ENCODE results near the gene IL6R.

The IL6R gene

DNA sequence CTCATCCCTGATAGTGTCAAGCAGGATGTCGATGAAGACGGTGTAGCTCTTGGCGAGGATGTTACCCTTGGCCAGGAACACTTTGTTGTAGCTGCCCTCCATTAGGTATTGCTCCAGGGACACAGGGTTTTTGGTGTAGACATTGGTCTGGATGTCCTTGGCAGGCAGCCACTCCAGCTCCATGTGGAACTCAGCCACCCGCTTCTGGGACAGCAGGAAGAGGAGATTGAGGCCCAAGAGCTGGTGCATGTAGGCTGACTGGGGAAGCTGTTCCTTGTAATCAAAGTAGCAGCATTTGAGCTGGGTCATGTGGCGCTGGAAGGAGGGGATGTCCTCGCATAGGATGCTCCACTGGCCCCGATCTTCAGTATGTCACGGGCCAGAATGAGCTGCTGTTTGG is 9.5 kb downstream of the IL6R start:
- DNase-seq (ENCODE audit: low read depth) = no peak
- TF ChIP-seq, protein P1, sequence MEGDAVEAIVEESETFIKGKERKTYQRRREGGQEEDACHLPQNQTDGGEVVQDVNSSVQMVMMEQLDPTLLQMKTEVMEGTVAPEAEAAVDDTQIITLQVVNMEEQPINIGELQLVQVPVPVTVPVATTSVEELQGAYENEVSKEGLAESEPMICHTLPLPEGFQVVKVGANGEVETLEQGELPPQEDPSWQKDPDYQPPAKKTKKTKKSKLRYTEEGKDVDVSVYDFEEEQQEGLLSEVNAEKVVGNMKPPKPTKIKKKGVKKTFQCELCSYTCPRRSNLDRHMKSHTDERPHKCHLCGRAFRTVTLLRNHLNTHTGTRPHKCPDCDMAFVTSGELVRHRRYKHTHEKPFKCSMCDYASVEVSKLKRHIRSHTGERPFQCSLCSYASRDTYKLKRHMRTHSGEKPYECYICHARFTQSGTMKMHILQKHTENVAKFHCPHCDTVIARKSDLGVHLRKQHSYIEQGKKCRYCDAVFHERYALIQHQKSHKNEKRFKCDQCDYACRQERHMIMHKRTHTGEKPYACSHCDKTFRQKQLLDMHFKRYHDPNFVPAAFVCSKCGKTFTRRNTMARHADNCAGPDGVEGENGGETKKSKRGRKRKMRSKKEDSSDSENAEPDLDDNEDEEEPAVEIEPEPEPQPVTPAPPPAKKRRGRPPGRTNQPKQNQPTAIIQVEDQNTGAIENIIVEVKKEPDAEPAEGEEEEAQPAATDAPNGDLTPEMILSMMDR (IDR thresholded peaks at IDR 0.05; ENCODE audit: insufficient read depth, low read depth, low read length, missing control alignments) = no peak
- no peak overlapping the region for H3K4me3 ChIP-seq (ENCODE audit: low read depth, low read length)

DNA sequence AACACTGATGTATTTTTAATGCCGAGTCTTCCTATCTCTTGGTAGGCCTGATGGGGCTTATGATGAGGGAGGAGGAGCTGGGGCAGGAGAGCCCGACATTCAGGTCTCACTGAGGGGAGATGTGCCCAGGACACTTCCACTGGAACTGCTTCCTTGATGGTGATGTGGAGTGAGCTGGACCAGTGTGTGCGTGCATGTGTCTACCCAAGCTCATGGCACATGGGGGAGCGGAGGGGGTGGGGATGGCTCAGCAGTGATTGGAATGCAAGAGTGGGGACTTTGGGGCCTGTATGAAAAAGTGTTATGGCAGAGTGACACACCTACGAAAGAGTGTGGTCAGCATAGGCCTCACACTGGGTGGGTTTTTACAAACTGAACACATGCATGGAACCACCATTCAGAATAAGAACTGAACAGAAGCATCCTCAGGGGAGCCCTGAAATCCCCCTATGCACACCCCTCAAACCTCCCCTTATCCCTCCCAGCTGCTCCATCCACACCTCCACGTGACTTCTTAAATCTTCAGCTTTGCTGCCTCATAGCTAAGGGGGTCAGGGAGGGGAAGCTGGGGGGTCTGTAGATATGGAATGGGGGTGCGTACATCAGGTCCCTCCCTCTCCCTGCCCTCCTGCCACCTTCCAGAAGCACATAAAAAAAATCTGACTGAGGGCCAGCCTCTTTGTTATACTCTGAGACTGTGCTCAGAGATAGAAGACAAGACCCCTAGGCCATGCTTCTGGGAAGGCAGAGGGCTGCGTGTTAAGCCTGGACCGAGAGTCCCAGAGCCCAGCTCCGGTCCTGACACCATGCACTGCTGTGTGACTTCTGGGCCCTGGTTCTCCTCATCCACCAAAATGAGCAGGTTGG is 11.6 kb downstream of the IL6R start:
- TF ChIP-seq, protein P1 (IDR thresholded peaks at IDR 0.05; ENCODE audit: insufficient read depth, low read depth, low read length, missing control alignments) = no peak
- no peak overlapping the region for H3K4me3 ChIP-seq (ENCODE audit: low read depth, low read length)
- no peak for DNase-seq (ENCODE audit: low read depth)

DNA sequence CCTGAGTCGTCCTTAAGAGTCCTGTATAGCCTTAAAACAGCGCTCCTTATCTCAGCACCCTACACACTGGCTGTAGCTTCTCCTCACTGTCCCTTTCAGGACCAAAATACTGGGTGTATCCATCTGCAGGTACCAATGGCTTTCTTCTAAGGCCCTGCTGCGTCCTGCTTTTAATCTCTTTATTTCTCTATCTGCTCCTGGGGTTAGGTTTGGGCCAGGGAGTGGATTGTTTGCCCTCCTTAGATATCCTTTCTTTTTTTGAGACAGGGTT is 12.1 kb downstream of the IL6R start:
- no peak overlapping the region for H3K4me3 ChIP-seq (ENCODE audit: low read depth, low read length)
- TF ChIP-seq, protein P1 (IDR thresholded peaks at IDR 0.05; ENCODE audit: insufficient read depth, low read depth, low read length, missing control alignments) = no peak
- DNase-seq (ENCODE audit: low read depth) = no peak

DNA sequence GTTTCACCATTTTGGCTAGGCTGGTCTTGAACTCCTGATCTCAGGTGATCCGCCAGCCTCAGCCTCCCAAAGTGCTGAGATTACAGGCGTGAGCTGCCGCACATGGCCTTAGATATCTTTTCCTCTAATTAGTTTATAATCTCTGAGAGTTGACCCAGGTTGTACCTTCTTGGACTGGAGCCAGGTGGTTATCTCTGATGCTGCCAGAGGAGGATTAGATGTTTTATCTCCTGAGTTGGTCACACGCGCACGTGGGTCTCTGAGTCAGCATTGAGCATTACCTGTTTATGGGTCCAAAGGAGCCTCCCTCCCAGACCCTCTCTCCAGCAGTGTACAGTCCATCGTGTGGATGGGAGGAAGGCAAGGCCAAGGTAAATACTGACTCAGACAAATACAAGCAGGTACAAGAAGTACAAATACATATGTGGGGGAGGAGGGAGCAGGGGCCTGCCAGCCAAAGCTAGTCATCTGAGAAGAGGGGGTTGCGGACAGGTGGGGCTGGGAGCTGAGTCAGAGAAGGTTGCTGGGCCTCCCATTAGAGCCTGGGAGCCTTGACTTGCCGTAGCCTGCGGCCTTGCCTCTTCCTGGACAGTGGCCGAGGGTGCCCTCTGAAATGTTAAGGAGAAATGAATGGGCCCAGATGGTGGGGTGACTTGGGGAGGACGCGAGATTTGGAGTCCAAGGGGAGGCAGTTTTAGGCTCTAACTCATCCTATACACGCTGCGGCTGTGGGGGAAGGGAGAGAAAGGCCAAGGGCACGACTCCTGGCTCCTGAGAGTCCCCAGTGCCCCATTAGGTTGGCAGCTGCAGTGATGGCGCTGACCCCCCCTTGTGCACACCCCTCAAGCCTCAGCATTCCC is 13.1 kb downstream of the IL6R start:
- no peak for DNase-seq (ENCODE audit: low read depth)
- TF ChIP-seq, protein P1 (IDR thresholded peaks at IDR 0.05; ENCODE audit: insufficient read depth, low read depth, low read length, missing control alignments) = no peak
- H3K4me3 ChIP-seq (ENCODE audit: low read depth, low read length) = no peak overlapping the region

DNA sequence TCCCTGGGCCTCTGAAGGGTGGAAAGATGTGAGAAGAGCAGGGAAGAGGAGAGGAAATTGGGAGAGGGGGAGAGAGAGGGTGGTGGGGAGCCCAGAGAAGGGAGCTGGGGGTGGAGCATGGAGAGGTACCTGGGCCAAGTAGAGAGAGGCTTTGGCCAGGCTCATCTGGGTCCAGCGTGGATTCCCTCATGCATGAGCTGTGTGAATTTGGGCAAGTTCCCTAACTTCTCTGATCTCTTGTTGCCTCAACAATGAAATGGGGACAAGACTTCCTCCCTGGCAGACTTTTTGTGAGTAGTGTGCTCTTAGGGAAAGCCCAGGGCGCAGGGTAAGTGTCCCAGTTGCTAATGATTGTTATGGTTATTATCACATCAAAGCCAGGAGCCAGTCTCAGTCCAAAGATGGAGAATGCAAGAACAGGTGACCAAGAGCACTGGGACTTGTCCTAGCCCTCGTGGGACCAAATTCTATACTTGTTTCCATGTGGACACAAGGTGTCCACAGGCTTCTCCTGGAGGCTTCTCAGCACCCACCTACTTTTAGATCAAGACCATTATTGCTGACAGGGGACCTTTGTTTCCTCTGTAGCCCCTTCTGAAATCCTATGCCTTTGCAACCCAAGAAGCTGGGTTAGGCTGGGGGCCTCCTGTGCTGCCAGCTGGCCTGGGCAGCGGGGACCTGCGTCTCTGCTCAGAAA is 13.9 kb downstream of the IL6R start:
- TF ChIP-seq, protein P1 (IDR thresholded peaks at IDR 0.05; ENCODE audit: insufficient read depth, low read depth, low read length, missing control alignments) = no peak
- no peak for DNase-seq (ENCODE audit: low read depth)
- no peak overlapping the region for H3K4me3 ChIP-seq (ENCODE audit: low read depth, low read length)

DNA sequence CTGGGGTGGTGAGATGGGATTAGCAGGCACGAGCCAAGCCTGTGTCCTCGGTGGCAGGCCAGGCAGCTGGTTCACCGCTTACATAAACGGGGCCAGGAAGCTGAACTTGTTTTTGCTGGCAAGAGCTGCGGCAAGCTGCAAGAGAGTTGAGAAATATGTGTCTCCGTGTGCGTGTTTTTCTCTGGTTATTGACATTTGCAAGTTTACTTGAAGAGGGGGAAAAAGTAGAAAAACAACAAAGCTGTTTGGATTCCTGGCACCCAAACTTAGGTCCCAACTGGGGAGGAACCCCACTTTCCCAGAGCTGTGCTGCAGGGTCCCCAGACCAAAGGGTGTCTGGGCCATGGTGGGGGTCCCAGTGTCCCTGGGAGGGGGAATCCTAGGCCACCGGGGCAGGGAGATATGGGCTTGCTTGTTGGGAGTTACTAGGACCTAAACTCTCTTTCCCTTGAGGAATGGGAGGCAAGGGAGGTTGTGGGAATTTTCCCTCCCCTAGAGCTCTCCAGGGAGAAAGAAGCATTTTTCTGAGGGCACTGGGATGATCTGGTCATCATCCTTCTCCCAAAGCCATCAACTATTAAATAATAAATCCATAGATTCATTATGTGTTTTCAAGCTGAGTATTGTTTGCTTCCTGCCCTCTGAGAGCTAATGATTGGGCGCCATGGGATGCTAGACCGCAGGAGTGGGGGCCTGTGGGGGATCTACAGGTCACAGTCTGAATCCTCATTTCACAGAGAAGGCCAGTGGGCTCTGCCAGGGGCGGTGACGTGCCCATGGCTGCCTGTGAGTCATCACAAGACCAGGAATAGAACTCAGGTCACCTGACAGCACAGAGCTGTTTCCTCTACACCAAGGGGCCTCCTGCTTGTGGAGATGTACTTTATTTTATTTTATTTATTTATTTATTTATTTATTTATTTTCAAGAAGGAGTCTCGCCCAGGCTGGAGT is 14.8 kb downstream of the IL6R start:
- TF ChIP-seq, protein P1 (IDR thresholded peaks at IDR 0.05; ENCODE audit: insufficient read depth, low read depth, low read length, missing control alignments) = no peak
- no peak overlapping the region for H3K4me3 ChIP-seq (ENCODE audit: low read depth, low read length)
- peak; percentile 53 for DNase-seq (ENCODE audit: low read depth)

Measured in GM12865 (cell line).